GM12875 (cell line): Measurements from ENCODE around the gene FAM3A.
"Not testable (repeated sequence)": the region's sequence is repeated elsewhere in the genome, so short reads cannot be mapped to it uniquely, and the experiment has no call there.

Experiments used
- H3K4me3 ChIP-seq: one replicate; pipeline ENCODE4 v1.5.1; 2011; ENCODE audit warnings: low read depth, low read length, control low read depth
- CTCF ChIP-seq: IDR thresholded peaks from 2 replicates; pipeline ENCODE4 v1.5.1; 2011; ENCODE audit warnings: low read depth, mild to moderate bottlenecking, control low read depth, inconsistent platforms, low read length, moderate library complexity, borderline replicate concordance; ENCODE audit not compliant: insufficient read depth

FAM3A gene

GRCh38 chrX:154546354-154547244, 30.6 kb upstream of the FAM3A start, which contains the start of gene G6PD:
Gene G6PD (minus strand): TSS chrX:154546846. CDS start chrX:154546155, 691 bp downstream.
- no peak for TF ChIP-seq CTCF
- peak within 1 kb of the TSS; percentile 76 for H3K4me3 ChIP-seq

GRCh38 chrX:154545673-154546274, 29.7 kb upstream of the FAM3A start:
- TF ChIP-seq CTCF, result no peak
- H3K4me3 ChIP-seq, result peak overlapping the region; percentile 76

- no peak overlapping the region for H3K4me3 ChIP-seq
- TF ChIP-seq CTCF, result no peak
These were observed 26.8 kb upstream of the FAM3A start for GRCh38 chrX:154542723-154543424.

GRCh38 chrX:154541896-154542722, 26.1 kb upstream of the FAM3A start:
- no peak overlapping the region for H3K4me3 ChIP-seq
- no peak for TF ChIP-seq CTCF

GRCh38 chrX:154541589-154541895, 25.5 kb upstream of the FAM3A start:
- H3K4me3 ChIP-seq, result no peak overlapping the region
- no peak for TF ChIP-seq CTCF

GRCh38 chrX:154540897-154541535, 25.0 kb upstream of the FAM3A start:
- no peak overlapping the region for H3K4me3 ChIP-seq
- TF ChIP-seq CTCF, result no peak

GRCh38 chrX:154540365-154540764, 24.3 kb upstream of the FAM3A start:
- not testable (repeated sequence) for H3K4me3 ChIP-seq
